HepG2 (cell line): Measurements from ENCODE around the gene PLCG2. TPM values are rescaled to one million over a fixed set of nuclear protein-coding genes. Genes with fewer than 3 reads are reported as not detected.

Experiments
- CSRNP2 ChIP-seq: sonication (generic); formaldehyde crosslinking; conservative IDR thresholded peaks from 2 replicates; pipeline ENCODE4 v1.8.0; 2022; ENCODE audit warnings: low read depth, missing genetic modification reagents
- FIP1L1 ChIP-seq: fragments of 200-400 bp; formaldehyde crosslinking; IDR thresholded peaks from 2 replicates; pipeline ENCODE4 v1.6.1; 2018; ENCODE audit warnings: low read depth, mild to moderate bottlenecking, low read length, moderate library complexity, borderline replicate concordance; ENCODE audit not compliant: insufficient read depth
- FOXK1 ChIP-seq: sonication (generic); formaldehyde crosslinking; IDR thresholded peaks from 2 replicates; pipeline ENCODE4 v1.4.0; 2020; ENCODE audit warnings: low read depth, missing genetic modification reagents, borderline replicate concordance
- FOXO4 ChIP-seq: sonication (generic); formaldehyde crosslinking; conservative IDR thresholded peaks from 2 replicates; pipeline ENCODE4 v1.8.1; 2023; ENCODE audit warnings: missing genetic modification reagents
- HMGXB4 ChIP-seq, 2 experiments: sonication (generic) in 1 of 2; formaldehyde crosslinking in 1 of 2; IDR thresholded peaks; 2 replicates each; pipeline versions ENCODE4 v1.4.0 to v1.6.1; 2018 to 2020; ENCODE audit warnings: missing genetic modification reagents in 2 of 2, borderline replicate concordance in 1 of 2, low read depth in 1 of 2, mild to moderate bottlenecking in 1 of 2, missing biosample characterization in 1 of 2
- HNRNPL ChIP-seq: fragments of 200-400 bp; formaldehyde crosslinking; IDR thresholded peaks from 2 replicates; pipeline ENCODE4 v1.6.1; 2017; ENCODE audit warnings: mild to moderate bottlenecking, low read depth, low read length
- HOXA5 ChIP-seq: sonication (generic); formaldehyde crosslinking; IDR thresholded peaks from 2 replicates; pipeline ENCODE4 v1.4.0; 2020; ENCODE audit warnings: missing genetic modification reagents
- MED1 ChIP-seq: sonication (generic); formaldehyde crosslinking; IDR thresholded peaks from 2 replicates; pipeline ENCODE4 v1.4.0; 2020; ENCODE audit warnings: missing genetic modification reagents
- MIER3 ChIP-seq: IDR thresholded peaks from 2 replicates; pipeline ENCODE4 v1.6.1; 2016; ENCODE audit warnings: missing compliant biosample characterization, borderline replicate concordance
- PHF5A ChIP-seq: IDR thresholded peaks from one replicate; pipeline ENCODE4 v1.6.1; 2018; ENCODE audit warnings: low read depth, missing genetic modification reagents; ENCODE audit not compliant: unreplicated experiment
- POLR2A ChIP-seq, 2 experiments: IDR thresholded peaks; 2 replicates each; pipeline ENCODE4 v1.6.1; 2011; ENCODE audit warnings: low read depth in 2 of 2, low read length in 2 of 2, mild to moderate bottlenecking in 1 of 2, moderate library complexity in 1 of 2; ENCODE audit not compliant: insufficient read depth in 1 of 2
- SOX5 ChIP-seq: IDR thresholded peaks from 2 replicates; pipeline ENCODE4 v1.6.1; 2016; ENCODE audit warnings: borderline replicate concordance
- TERF1 ChIP-seq: sonication (generic); formaldehyde crosslinking; IDR thresholded peaks from 2 replicates; pipeline ENCODE4 v1.8.0; 2022; ENCODE audit warnings: mild to moderate bottlenecking, missing genetic modification reagents, moderate library complexity
- ZFP37 ChIP-seq: sonication (generic); formaldehyde crosslinking; IDR thresholded peaks from 2 replicates; pipeline ENCODE4 v1.4.0; 2020; ENCODE audit warnings: missing genetic modification reagents, borderline replicate concordance
- ZNF382 ChIP-seq: sonication (generic); formaldehyde crosslinking; IDR thresholded peaks from 2 replicates; pipeline ENCODE4 v1.5.0; 2020; ENCODE audit warnings: missing genetic modification reagents, mild to moderate bottlenecking, borderline replicate concordance
- ZNF503 ChIP-seq: sonication (generic); formaldehyde crosslinking; IDR thresholded peaks from 2 replicates; pipeline ENCODE4 v1.4.0; 2020; ENCODE audit warnings: missing genetic modification reagents
- ZNF564 ChIP-seq: sonication (generic); formaldehyde crosslinking; IDR thresholded peaks from 2 replicates; pipeline ENCODE4 v1.8.1; 2023; ENCODE audit warnings: mild to moderate bottlenecking, missing genetic modification reagents
- ZNF607 ChIP-seq: sonication (generic); formaldehyde crosslinking; IDR thresholded peaks from 2 replicates; pipeline ENCODE4 v1.5.1; 2020; ENCODE audit warnings: missing genetic modification reagents, mild to moderate bottlenecking, borderline replicate concordance
- ZNF614 ChIP-seq: IDR thresholded peaks from 2 replicates; pipeline ENCODE4 v1.6.1; 2018; ENCODE audit warnings: missing biosample characterization, missing genetic modification reagents, inconsistent platforms, borderline replicate concordance
- ZNF75D ChIP-seq: sonication (generic); formaldehyde crosslinking; IDR thresholded peaks from 2 replicates; pipeline ENCODE4 v1.8.1; 2023; ENCODE audit warnings: missing genetic modification reagents, mild to moderate bottlenecking, borderline replicate concordance
- ZNF761 ChIP-seq: sonication (generic); formaldehyde crosslinking; conservative IDR thresholded peaks from 2 replicates; pipeline ENCODE4 v1.4.0; 2020; ENCODE audit warnings: mild to moderate bottlenecking, missing genetic modification reagents
- polyA plus RNA-seq, 8 experiments: library from polyadenylated mRNA; depleted of rRNA in 3 of 8; stranded (reverse) in 7 of 8; unstranded in 1 of 8; fragments of >200 nt; fragmentation: Illumina TruSeq in 4 of 8; extraction: Trizol in 4 of 8; gene quantifications; 2 replicates each; pipeline versions ENCODE4 v1.2.1 to v1.2.3, GENCODE V29; 2011 to 2016; ENCODE audit warnings: low read depth in 4 of 8, missing spikeins in 1 of 8, mixed read lengths in 1 of 8; ENCODE audit not compliant: insufficient read depth in 1 of 8
- total RNA-seq, 5 experiments: library from RNA; depleted of rRNA; stranded (reverse); fragments of >200 nt; fragmentation: Illumina TruSeq; extraction: Trizol; gene quantifications; 2 replicates each; pipeline ENCODE4 v1.2.3, GENCODE V29; 2016; ENCODE audit warnings: low read depth in 1 of 5

The PLCG2 gene
- total and polyA plus RNA-seq, 2 of the 13 experiments (the other 11 are each of a cell fraction or from before 2014, with no cell fraction given): 0.13 to 0.18 TPM

GRCh38 chr16:81737885-81738536 lies 41.1 kb upstream of the PLCG2 start (continued):
- no peak for TF ChIP-seq CSRNP2 (CRISPR knock-in tag)
- no peak for TF ChIP-seq ZNF564 (CRISPR knock-in tag)
- TF ChIP-seq SOX5: peak; percentile 70
- TF ChIP-seq HMGXB4 (CRISPR knock-in tag; IDR thresholded peaks at IDR 0.05; ENCODE audit: borderline replicate concordance in 1 of 2, low read depth in 1 of 2): peak; percentile 62 to 83
- no peak for TF ChIP-seq PHF5A (CRISPR knock-in tag)
- TF ChIP-seq MIER3 (CRISPR knock-in tag): peak; percentile 79; the same call in 1 of the 2 replicates
- no peak for TF ChIP-seq POLR2A (IDR thresholded peaks at IDR 0.05; ENCODE audit: insufficient read depth in 1 of 2, low read depth in 2 of 2, low read length in 2 of 2)
- 0 out of 2 replicates have a peak, but pooled peaks have one; percentile 69 for TF ChIP-seq HOXA5 (CRISPR knock-in tag)
- no peak for TF ChIP-seq ZNF75D
- TF ChIP-seq ZNF503 (CRISPR knock-in tag): no peak
- TF ChIP-seq ZNF614 (CRISPR knock-in tag): peak; percentile 51; the same call in 1 of the 2 replicates
- TF ChIP-seq FOXO4 (CRISPR knock-in tag): no peak
- no peak for TF ChIP-seq HNRNPL
- no peak for TF ChIP-seq FOXK1 (CRISPR knock-in tag)
- TF ChIP-seq ZNF607 (CRISPR knock-in tag): 0 out of 2 replicates have a peak, but pooled peaks have one; percentile 54
- TF ChIP-seq MED1 (CRISPR knock-in tag): 0 out of 2 replicates have a peak, but pooled peaks have one; percentile 18
- peak; percentile 70; the same call in 1 of the 2 replicates for TF ChIP-seq ZFP37 (CRISPR knock-in tag)
- 0 out of 2 replicates have a peak, but pooled peaks have one; percentile 27 for TF ChIP-seq TERF1 (CRISPR knock-in tag)
- no peak for TF ChIP-seq FIP1L1
- no peak for TF ChIP-seq ZNF382 (CRISPR knock-in tag)
- no peak for TF ChIP-seq ZNF761
